Common myeloid progenitor, CD34-positive (primary cell): ENCODE measurements around the gene FSD1.

Source experiments
- CTCF ChIA-PET: fragments of 350-600 bp; sonication (Branson Sonifier 250); formaldehyde crosslinking; loops from one replicate; lab custom pipeline; 2021; ENCODE audit warnings: antibody characterized with exemption; lab: Charles Lee
- POLR2A ChIA-PET: fragments of 350-600 bp; sonication (Branson Sonifier 250); formaldehyde crosslinking; loops from one replicate; lab custom pipeline; 2021; ENCODE audit warnings: antibody characterized with exemption; lab: Charles Lee
- DNase-seq, 3 donors: peaks; one replicate each; pipeline versions ENCODE4 v3.0.0 to v3.0.0-alpha.2; 2013
- H3K27ac ChIP-seq, 2 experiments: 1 replicate in 1 of 2; 2 replicates in 1 of 2; pipeline ENCODE4 v1.7.0; 2013; ENCODE audit warnings: inconsistent platforms in 2 of 2, low read length in 2 of 2, mild to moderate bottlenecking in 2 of 2, low read depth in 1 of 2, moderate library complexity in 1 of 2; ENCODE audit not compliant: severe bottlenecking in 2 of 2, insufficient read depth in 1 of 2, poor library complexity in 1 of 2
- H3K27me3 ChIP-seq, 5 experiments: replicated peaks in 2 of 5; 1 replicate in 3 of 5; 2 replicates in 2 of 5; pipeline versions ENCODE4 v1.6.1 to v1.7.0; 2013; ENCODE audit warnings: low read length in 4 of 5, mild to moderate bottlenecking in 2 of 5, moderate library complexity in 2 of 5, inconsistent platforms in 1 of 5; ENCODE audit not compliant: insufficient read depth in 5 of 5, control insufficient read depth in 4 of 5
- H3K36me3 ChIP-seq, 4 experiments: 1 replicate in 2 of 4; 2 replicates in 2 of 4; pipeline versions ENCODE4 v1.6.1 to v1.7.0; 2013; ENCODE audit warnings: low read length in 3 of 4, control low read depth in 1 of 4, mild to moderate bottlenecking in 1 of 4; ENCODE audit not compliant: control insufficient read depth in 4 of 4, insufficient read depth in 4 of 4
- H3K4me1 ChIP-seq, 4 experiments: 1 replicate in 3 of 4; 2 replicates in 1 of 4; pipeline versions ENCODE4 v1.6.1 to v1.7.1; 2013; ENCODE audit warnings: low read length in 3 of 4, mild to moderate bottlenecking in 3 of 4, control low read depth in 1 of 4, inconsistent platforms in 1 of 4, moderate library complexity in 1 of 4; ENCODE audit not compliant: control insufficient read depth in 4 of 4, insufficient read depth in 4 of 4; ENCODE audit errors: control extremely low read depth in 1 of 4
- H3K4me3 ChIP-seq, 7 experiments: 1 replicate in 4 of 7; 2 replicates in 3 of 7; pipeline versions ENCODE4 v1.5.1 to v1.7.0; 2013; ENCODE audit warnings: mild to moderate bottlenecking in 7 of 7, low read length in 6 of 7, moderate library complexity in 6 of 7, inconsistent platforms in 2 of 7, low read depth in 2 of 7, control low read depth in 1 of 7; ENCODE audit not compliant: insufficient read depth in 4 of 7, control insufficient read depth in 1 of 7; ENCODE audit errors: extremely low read depth in 1 of 7
- H3K9me3 ChIP-seq, 5 experiments: 1 replicate in 4 of 5; 2 replicates in 1 of 5; pipeline versions ENCODE4 v1.6.1 to v1.7.1; 2013; ENCODE audit warnings: low read length in 4 of 5, mild to moderate bottlenecking in 2 of 5, inconsistent platforms in 1 of 5, low read depth in 1 of 5, moderate library complexity in 1 of 5; ENCODE audit not compliant: control insufficient read depth in 4 of 5, insufficient read depth in 2 of 5; ENCODE audit errors: control extremely low read depth in 1 of 5
- WGBS: methylation state at CpG from one replicate; pipeline ENCODE4 v1.1.5; 2013; ENCODE audit not compliant: insufficient coverage; 5-methylcytosine and 5-hydroxymethylcytosine counted together

Gene FSD1

GRCh38 chr19:4362101-4362828, 57.9 kb downstream of the FSD1 start:
- H3K4me1 ChIP-seq: peaks cover 0 to 2% (median 0%) of the 10 kb centered on the region in 4 experiments
- no peaks in the 10 kb centered on the region for H3K9me3 ChIP-seq
- ChIA-PET CTCF (interaction anchor here (1.0 to 2.3 kb wide), 4 partner anchors 7 to 95 kb away, joined by 3 to 11 read pairs (median 5); no protein-coding TSS in a partner anchor), POLR2A (interaction anchor here (0.6 kb wide), 1 partner anchor 64 kb away, joined by 3 read pairs; no protein-coding TSS in a partner anchor)
- no peaks in the 10 kb centered on the region for H3K27me3 ChIP-seq
- WGBS: 95% methylated on average over 32 of the region's 32 CpGs
- no peak overlapping the region for H3K27ac ChIP-seq
- H3K36me3 ChIP-seq: peaks cover 3 to 87% (median 60%) of the 10 kb centered on the region in 4 experiments
- H3K4me3 ChIP-seq: no peak overlapping the region
- no peak for DNase-seq

- CTCF ChIA-PET: interaction anchor here (0.9 to 1.3 kb wide), 6 partner anchors 9 to 39 kb away, joined by 3 to 11 read pairs (median 4); partner anchors contain the start of gene CHAF1A
- H3K4me1 ChIP-seq: peaks cover 0 to 2% (median under 1%) of the 10 kb centered on the region in 4 experiments
- no peak for DNase-seq
- 96% methylated on average over 17 of the region's 22 CpGs for WGBS
- no peaks in the 10 kb centered on the region for H3K9me3 ChIP-seq
- H3K4me3 ChIP-seq: no peak overlapping the region
- no peaks in the 10 kb centered on the region for H3K27me3 ChIP-seq
- peaks cover 3 to 90% (median 57%) of the 10 kb centered on the region in 4 experiments for H3K36me3 ChIP-seq
- POLR2A ChIA-PET: no interaction called here
- no peak overlapping the region for H3K27ac ChIP-seq
Measured at GRCh38 chr19:4362831-4363545, 58.6 kb downstream of the FSD1 start.

- Histone ChIP-seq H3K27me3 (no peaks in the 10 kb centered on the region), H3K9me3 (no peaks in the 10 kb centered on the region), H3K27ac (no peak overlapping the region), H3K4me1 (peaks cover 0 to 7% (median 3%) of the 10 kb centered on the region in 4 experiments), H3K4me3 (no peak overlapping the region), H3K36me3 (peaks cover 3 to 87% (median 53%) of the 10 kb centered on the region in 4 experiments)
- POLR2A ChIA-PET: no interaction called here
- WGBS: 99% methylated on average over 26 of the region's 26 CpGs
- CTCF ChIA-PET: interaction anchor here (0.9 to 1.3 kb wide), 5 partner anchors 9 to 38 kb away, joined by 3 to 4 read pairs (median 4); partner anchors contain the start of gene CHAF1A
- DNase-seq: no peak
Measured at GRCh38 chr19:4363571-4364304, 59.3 kb downstream of the FSD1 start.

- H3K4me3 ChIP-seq: no peak overlapping the region
- H3K4me1 ChIP-seq: peaks cover 0 to 23% (median 19%) of the 10 kb centered on the region in 4 experiments
- ChIA-PET POLR2A (no interaction called here), CTCF (interaction anchor here (0.7 to 5.1 kb wide), 5 partner anchors 15 to 104 kb away, joined by 3 to 23 read pairs (median 4); partner anchors contain the start of genes CHAF1A and SH3GL1)
- H3K36me3 ChIP-seq: peaks cover 3 to 71% (median 39%) of the 10 kb centered on the region in 4 experiments
- DNase-seq: no peak
- no peak overlapping the region for H3K27ac ChIP-seq
- H3K9me3 ChIP-seq: no peaks in the 10 kb centered on the region
- no peaks in the 10 kb centered on the region for H3K27me3 ChIP-seq
- 100% methylated on average over 10 of the region's 16 CpGs for WGBS
Measured at GRCh38 chr19:4365341-4365740, 60.9 kb downstream of the FSD1 start.

- no peaks in the 10 kb centered on the region for H3K27me3 ChIP-seq
- peaks cover 3 to 64% (median 37%) of the 10 kb centered on the region in 4 experiments for H3K36me3 ChIP-seq
- H3K4me1 ChIP-seq: peaks cover 0 to 30% (median 26%) of the 10 kb centered on the region in 4 experiments
- ChIA-PET CTCF (interaction anchor here (0.8 to 5.1 kb wide), 3 partner anchors 10 to 105 kb away, joined by 3 to 23 read pairs (median 4); partner anchors contain the start of genes CHAF1A and SH3GL1), POLR2A (no interaction called here)
- no peak overlapping the region for H3K27ac ChIP-seq
- H3K9me3 ChIP-seq: no peaks in the 10 kb centered on the region
- WGBS: 94% methylated on average over 16 of the region's 19 CpGs
- H3K4me3 ChIP-seq: no peak overlapping the region
- no peak for DNase-seq
Measured at GRCh38 chr19:4365791-4366665, 61.6 kb downstream of the FSD1 start.
